NCI-H1417 (cell line): ENCODE results near the gene CELF6.

ENCODE experiments used
- DNase-seq, 3 experiments: peaks; one replicate each; lab custom pipeline; 2025; lab: John Stamatoyannopoulos, UW

Gene CELF6

DNA sequence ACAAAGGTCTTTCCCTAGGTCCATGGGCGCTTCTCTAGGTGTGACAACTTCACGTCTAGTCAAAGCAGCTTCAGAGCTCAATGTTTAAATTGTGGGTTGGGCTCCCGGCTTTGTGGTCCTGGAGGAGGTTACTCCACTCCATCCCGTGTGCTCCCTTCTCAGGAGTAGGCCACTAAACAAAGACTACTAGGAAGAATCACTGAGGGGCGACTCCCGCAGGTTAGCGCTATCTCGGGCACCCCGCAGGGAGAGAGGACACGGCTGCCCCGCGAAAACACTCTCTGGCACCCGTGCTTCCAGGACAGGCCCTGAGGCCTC is 48.1 kb downstream of the CELF6 start:
- DNase-seq = peak in 2 of 3 experiments; percentile 61 to 71

DNA sequence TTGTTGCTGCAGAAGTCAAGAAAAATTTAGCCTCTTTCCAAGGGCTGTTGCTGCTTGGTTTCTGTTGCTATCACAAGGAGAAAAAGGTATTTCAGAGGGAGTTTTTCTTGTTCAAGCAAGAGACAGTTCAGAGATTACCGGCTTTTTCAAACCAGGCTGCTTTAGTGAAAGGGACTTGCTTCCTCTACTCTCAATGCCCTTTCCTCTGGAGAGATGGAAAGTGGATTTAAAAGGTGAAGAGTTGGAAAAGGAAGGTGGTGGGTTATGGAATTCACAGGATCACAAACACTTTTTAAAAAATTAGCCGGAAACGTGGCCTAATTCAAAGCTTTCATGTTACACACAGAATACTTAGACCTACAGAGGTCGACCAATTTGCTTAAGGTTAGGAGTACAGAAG is 48.7 kb downstream of the CELF6 start:
- DNase-seq = no peak

DNA sequence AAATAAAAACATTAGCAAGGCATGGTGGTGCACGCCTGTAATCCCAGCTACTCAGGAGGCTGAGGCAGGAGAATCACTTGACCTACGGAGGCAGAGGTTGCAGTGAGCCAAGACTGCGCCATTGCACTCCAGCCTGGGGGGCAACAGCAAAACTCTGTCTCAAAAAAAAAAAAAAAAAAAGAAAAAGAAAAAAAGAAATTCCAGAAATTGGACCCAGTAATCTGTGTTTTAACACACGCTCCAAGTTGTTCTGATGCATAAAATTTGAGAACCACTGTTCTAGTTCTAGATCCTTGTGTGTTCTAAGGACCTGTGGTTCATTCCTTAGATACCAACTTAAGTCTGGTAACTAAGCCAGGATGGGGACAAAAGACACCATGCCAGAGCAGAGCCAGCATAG is 50.2 kb downstream of the CELF6 start:
- DNase-seq = no peak

DNA sequence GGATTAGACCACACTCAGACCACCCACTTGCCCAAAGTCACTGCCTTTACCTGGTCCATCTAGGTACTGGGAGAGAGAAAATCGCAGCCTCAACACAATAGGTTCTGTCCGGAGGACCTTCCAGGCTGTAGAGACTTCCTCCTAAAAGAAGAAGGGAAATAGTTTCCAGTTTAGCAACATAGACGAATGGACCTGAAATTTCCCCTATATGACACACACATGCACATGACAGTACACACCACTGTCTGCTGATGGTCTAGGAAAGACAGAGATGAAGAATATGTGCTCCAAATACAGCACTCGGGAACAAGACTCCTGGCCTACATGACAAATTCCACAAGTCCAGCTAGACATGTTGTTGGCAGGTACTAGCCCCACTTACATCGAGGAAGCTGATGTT is 54.9 kb downstream of the CELF6 start:
- no peak for DNase-seq

DNA sequence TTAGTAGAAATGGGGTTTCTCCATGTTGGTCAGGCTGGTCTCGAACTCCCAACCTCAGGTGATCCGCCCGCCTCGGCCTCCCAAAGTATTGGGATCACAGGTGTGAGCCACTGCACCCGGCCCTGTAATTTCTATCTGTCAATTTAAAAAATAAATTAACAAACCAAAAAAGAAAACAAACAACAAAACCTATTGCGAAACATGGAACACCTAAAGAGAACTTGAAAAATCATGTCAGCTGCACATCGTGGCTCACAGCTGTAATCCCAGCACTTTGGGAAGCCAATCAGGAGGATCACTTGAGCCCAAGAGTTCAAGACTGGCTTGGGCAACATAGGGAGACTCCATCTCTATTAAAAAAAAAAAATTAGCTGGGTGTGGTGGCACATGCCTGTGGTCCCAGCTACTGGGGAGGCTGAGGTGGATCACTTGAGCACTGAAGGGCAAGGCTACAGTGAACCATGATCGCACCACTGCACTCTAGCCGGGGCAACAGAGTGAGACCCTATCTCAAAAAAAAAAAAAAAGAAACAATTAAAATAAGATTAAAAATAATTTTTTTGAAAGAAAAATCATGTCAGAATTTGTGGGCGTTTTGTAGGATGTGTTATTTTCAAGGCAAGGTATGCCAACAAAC is 67.2 kb downstream of the CELF6 start:
- no peak for DNase-seq

DNA sequence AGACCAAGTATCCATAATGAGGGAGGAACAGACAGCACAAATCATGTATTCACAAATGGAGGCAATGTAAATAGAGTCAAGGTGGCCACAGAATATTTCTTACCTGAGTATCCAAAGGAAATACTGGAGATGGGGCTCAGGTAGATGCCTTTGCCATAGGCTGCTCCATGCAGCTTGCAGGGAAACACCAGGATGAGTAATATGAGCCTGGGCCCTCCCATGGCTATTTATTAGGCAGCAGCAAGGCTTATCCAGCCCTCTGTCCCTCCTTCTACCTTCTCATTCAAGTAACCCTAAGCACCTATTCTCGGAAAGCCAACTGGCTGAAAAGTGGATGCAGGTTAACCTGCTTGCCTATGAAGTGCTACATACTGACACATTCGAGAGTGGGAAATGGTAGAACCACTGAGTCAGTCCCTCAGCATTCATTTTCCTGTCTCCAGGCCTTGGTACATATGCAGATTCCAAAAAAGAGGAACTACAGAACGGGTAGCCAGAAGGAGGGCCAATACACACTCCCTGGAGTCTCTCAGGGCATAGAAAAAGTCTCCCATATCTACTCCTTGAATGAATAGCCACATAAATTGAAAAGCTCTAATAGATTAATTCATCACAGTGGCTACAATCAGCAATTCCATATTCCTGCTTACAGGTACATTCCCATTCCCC is 70.7 kb downstream of the CELF6 start:
- DNase-seq = no peak

DNA sequence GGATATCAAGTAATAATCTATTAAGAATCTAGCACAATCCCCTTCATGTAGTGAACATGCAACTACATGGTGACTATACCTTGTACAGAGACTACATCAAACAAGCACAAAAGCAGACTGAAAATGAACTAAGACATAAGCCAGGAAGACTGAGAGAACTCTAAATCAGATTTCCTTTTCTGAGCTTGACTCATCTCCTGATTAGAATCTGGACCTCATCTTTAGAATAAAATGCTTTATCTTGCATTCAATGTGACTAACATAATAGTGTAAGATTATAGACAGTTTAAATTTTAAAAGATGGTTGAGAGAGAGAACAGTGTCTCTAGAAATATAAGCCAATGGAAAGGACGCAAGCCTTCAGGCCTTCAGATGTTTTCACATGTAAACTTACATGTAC is 71.4 kb downstream of the CELF6 start:
- no peak for DNase-seq

DNA sequence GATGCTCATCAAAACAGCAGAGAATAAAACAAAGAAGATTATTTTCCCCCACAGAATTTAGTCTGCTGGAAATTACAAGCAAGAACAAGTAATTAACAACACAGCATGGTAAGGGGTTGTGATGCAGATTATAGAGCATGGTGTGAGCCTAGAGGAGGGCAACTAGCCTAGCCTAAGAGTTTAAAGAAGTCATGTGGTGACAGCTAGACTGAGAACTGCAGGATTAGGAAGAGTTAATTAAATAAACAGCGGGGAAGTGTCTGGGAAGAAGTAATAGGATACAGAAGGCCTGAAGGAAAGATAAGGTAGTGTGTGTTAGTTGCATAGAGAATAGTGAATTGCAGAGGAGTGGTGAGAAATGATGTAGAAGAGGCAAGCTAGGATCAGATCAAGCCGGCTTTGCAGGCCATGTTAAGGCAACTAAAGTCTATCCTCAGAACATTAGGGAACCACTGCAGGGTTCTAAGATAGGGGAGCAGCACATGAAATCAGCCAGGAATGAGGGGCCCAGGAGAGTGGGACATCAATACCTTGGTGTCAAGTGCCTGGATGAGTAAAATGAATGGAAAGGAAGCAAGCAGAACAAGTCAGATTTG is 77.1 kb downstream of the CELF6 start:
- no peak for DNase-seq

DNA sequence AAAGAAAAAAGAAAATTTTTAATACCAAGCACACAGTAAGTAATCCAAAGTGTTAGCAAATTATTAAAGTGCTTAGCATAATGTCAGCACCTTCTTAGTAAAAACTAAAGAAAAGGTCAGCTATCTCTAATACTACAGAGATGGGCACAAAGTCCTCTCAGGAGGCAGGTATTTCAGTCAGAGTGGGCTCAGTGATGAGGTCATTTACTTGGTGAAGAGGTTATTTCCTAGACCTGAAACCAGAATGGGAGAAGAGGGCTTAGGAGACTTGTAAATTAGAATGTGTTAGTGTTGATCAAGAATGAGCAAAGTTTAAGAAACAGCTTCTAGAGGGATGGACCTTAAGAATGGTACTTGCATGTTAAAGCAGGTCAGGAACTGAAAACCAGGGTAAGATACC is 80.3 kb downstream of the CELF6 start:
- no peak for DNase-seq

DNA sequence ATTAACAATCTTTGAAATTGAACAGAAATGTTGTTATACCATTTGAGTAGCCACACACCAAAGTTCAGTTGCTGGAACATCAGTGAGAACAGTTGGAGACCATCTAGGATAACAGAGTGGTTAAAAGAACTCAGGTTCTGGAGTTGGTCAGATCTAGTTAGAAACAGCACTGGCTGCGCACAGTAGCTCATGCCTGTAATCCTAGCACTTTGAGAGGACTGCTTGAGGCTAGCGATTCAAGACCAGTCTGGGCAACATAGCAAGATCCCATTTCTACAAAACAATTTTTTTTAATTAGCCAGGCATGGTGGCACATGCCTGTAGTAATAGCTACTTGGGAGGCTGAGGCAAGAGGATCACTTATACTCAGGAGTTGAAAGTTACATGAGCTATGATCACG is 81.4 kb downstream of the CELF6 start:
- no peak for DNase-seq

DNA sequence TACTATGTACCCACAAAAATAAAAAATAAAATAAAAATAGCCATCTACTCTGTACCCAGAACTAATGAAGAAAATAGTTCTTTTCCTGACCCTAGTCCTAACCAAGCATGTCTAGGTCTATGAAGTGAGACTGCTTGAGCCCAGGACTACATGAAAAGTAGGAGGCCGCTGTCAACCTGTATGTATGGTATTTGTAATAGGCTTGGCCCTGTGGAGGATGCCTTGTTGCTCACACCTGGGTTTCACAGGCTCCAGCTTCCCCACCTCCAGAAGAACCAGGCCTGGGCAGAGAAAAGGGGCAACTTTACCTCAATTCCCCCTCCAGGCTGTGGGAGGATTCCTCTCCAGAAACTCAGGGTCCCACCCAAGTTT is 82.1 kb downstream of the CELF6 start:
- DNase-seq = no peak

DNA sequence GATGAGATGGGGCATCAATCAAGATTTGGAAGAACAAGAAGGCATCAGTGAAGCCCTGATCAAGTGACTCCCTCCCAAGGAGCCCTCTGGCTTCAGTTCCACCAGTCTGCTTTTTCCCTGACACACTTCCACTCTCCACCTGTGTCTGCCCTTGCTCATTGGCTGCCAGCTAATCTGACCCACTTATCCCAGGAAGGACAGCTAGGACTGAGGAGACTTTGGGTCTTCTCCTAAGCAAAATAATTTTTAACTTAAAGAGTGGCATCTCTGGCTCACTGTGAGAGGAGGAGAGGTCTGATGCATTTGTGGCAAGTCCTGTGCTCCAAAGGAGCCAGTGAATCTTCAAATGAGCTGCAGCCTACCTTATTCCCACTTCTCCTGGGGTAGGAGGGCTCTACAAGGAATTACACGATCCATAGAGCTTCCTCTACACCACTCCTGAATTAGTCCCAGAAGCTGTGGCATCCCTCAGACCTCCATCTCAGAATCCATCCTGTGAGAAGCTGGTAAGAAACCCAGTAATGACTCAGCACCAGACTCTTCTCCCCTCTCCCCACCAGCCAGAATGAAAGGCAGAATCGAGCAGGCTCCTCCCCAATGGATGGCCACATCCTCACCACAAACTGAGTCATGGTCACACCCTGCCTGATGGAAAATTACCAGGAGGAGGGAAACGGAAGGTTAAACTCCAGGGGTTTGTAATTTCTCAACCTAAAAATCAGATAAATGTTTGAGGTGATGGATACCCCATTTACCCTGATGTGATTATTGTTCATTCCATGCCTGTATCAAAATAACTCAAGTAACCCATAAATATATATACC is 82.7 kb downstream of the CELF6 start:
- DNase-seq = no peak

DNA sequence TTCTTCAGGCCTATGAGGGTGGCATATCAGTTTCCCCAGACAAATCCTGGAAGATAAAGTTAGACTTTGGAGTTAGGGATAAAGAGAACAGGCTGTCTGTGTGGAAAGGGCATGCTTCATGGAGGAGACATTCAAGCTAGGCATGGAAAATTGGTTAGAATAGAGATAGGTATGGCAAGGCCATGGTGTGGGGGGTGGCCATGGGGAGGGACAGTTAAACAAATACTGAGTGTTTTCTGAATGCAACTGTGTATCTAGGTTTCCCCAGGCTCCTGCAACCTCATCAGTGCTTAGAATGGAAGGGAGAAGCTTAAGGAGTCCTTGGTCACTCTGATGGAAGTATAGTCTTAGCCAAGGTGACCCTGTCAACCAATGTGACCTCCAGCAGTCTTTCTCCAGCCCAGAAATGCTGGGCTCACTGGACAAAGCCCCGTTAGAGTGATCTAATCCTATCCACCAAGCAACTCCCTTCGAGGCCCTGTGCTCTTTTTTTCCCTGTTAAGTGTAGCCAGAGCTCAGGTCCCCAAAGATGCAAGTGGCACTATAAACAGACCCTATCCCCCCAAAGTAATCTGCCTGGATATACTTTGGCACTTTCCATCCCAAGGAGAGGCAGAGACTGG is 83.5 kb downstream of the CELF6 start:
- no peak for DNase-seq

DNA sequence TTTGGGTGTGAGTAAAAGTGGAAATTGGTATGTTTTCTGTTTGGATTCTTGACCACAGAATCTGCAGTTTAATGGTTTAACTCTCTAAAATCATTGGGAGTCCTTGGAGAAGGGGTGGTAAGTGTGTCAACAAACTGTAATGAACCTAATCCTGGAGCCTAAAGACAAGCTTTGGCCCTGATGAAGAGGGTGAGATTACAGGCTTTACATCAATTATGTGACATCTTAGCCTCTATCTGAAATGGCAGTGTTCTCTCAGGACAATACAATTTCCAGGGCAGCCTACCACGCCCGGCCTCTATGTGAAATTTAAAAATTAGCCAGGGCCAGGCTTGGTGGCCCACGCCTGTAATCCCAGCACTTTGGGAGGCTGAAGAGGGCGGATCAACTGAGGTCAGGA is 84.7 kb downstream of the CELF6 start:
- no peak for DNase-seq
